ENCODE data around the gene ABI3BP.

ABI3BP gene

GRCh38 chr3:100899440-100900091 lies 93.7 kb downstream of the ABI3BP start:
- TF ChIP-seq CTCF (IDR thresholded peaks at IDR 0.05; ENCODE audit: low read depth, low read length), result no peak
- DNase-seq (ENCODE audit: extremely low read depth, low read depth), result no peak

- no peak for DNase-seq (ENCODE audit: extremely low read depth, low read depth)
- no peak for TF ChIP-seq CTCF (IDR thresholded peaks at IDR 0.05; ENCODE audit: low read depth, low read length)
These were observed 94.5 kb downstream of the ABI3BP start for GRCh38 chr3:100898681-100899080.

GRCh38 chr3:100896994-100897393 lies 96.2 kb downstream of the ABI3BP start:
- TF ChIP-seq CTCF (IDR thresholded peaks at IDR 0.05; ENCODE audit: low read depth, low read length), result no peak
- no peak for DNase-seq (ENCODE audit: extremely low read depth, low read depth)

GRCh38 chr3:100893590-100893989 lies 99.6 kb downstream of the ABI3BP start:
- no peak for DNase-seq (ENCODE audit: extremely low read depth, low read depth)
- peak; percentile 46 for TF ChIP-seq CTCF (IDR thresholded peaks at IDR 0.05; ENCODE audit: low read depth, low read length)

- no peak for DNase-seq (ENCODE audit: extremely low read depth, low read depth)
- no peak for TF ChIP-seq CTCF (IDR thresholded peaks at IDR 0.05; ENCODE audit: low read depth, low read length)
These were observed 100.1 kb downstream of the ABI3BP start for GRCh38 chr3:100893108-100893507.

GRCh38 chr3:100891827-100892226 lies 101.4 kb downstream of the ABI3BP start:
- TF ChIP-seq CTCF (IDR thresholded peaks at IDR 0.05; ENCODE audit: low read depth, low read length), result no peak
- no peak for DNase-seq (ENCODE audit: extremely low read depth, low read depth)

GRCh38 chr3:100891033-100891432 lies 102.2 kb downstream of the ABI3BP start:
- DNase-seq (ENCODE audit: extremely low read depth, low read depth), result no peak
- peak; percentile 11 for TF ChIP-seq CTCF (IDR thresholded peaks at IDR 0.05; ENCODE audit: low read depth, low read length)
